IMR-90 (cell line): ENCODE results near the gene ADARB2. TPM values are rescaled to one million over a fixed set of nuclear protein-coding genes. Genes with fewer than 3 reads are reported as not detected.

Experiments used
- ATAC-seq: fragments of 200-7000 bp; cut with Tn5 transposase; 2 replicates; pipeline ENCODE4 v1.9.1; 2020; ENCODE audit warnings: low read depth, mild to moderate bottlenecking, moderate library complexity
- BruUV-seq: library from RNA; stranded (reverse); fragments of 400-500 nt; replicated peaks from 2 replicates; lab custom pipeline; 2021; lab: Mats Ljungman, UMichigan
- CTCF ChIA-PET: fragments of 300-600 bp; formaldehyde crosslinking; extraction: SDS; loops from one replicate; lab custom pipeline; 2021; ENCODE audit warnings: antibody characterized with exemption; lab: Yijun Ruan, JAX
- POLR2A ChIA-PET: fragments of 300-600 bp; sonication (Branson Sonifier 250); formaldehyde crosslinking; loops from one replicate; lab custom pipeline; 2022; ENCODE audit warnings: antibody characterized with exemption; ENCODE audit not compliant: unreplicated experiment; lab: Charles Lee
- DNase-seq: peaks from one replicate; pipeline ENCODE4 v3.0.0; 2013
- H2AFZ ChIP-seq: replicated peaks from 2 replicates; pipeline ENCODE3; 2013; ENCODE audit warnings: low read length, mild to moderate bottlenecking; ENCODE audit not compliant: poor library complexity
- H2AK5ac ChIP-seq: 2 replicates; pipeline ENCODE4 v1.6.1; 2013; ENCODE audit warnings: low read depth, low read length, inconsistent platforms
- H2AK9ac ChIP-seq: replicated peaks from 2 replicates; pipeline ENCODE3; 2013; ENCODE audit warnings: mild to moderate bottlenecking, low read depth, low read length, moderate library complexity; ENCODE audit not compliant: poor library complexity
- H2BK120ac ChIP-seq: 2 replicates; pipeline ENCODE4 v1.6.1; 2013; ENCODE audit warnings: low read depth, low read length, inconsistent platforms
- H2BK15ac ChIP-seq: 3 replicates; pipeline ENCODE4 v1.6.1; 2013; ENCODE audit warnings: low read depth, low read length, inconsistent platforms
- H2BK20ac ChIP-seq: 2 replicates; pipeline ENCODE4 v1.6.1; 2013; ENCODE audit warnings: low read depth, mild to moderate bottlenecking, inconsistent platforms, low read length, moderate library complexity
- H2BK5ac ChIP-seq: 2 replicates; pipeline ENCODE4 v1.6.1; 2013; ENCODE audit warnings: mild to moderate bottlenecking, low read depth, low read length, inconsistent platforms; ENCODE audit not compliant: poor library complexity, severe bottlenecking
- H3K14ac ChIP-seq: replicated peaks from 2 replicates; pipeline ENCODE4 v1.6.1; 2013; ENCODE audit warnings: low read depth, low read length, inconsistent platforms
- H3K18ac ChIP-seq: 2 replicates; pipeline ENCODE4 v1.6.1; 2013; ENCODE audit warnings: low read depth, low read length, control low read depth
- H3K23ac ChIP-seq: 2 replicates; pipeline ENCODE4 v1.6.1; 2013; ENCODE audit warnings: low read depth, low read length, inconsistent platforms
- H3K27ac ChIP-seq: 2 replicates; pipeline ENCODE4 v1.5.1; 2013; ENCODE audit warnings: mild to moderate bottlenecking, control low read depth, low read length; ENCODE audit not compliant: insufficient read depth
- H3K27me3 ChIP-seq: 2 replicates; pipeline ENCODE4 v1.6.1; 2013; ENCODE audit warnings: low read length; ENCODE audit not compliant: control insufficient read depth, insufficient read depth
- H3K36me3 ChIP-seq: 2 replicates; pipeline ENCODE4 v1.6.1; 2013; ENCODE audit warnings: low read length, mixed read lengths; ENCODE audit not compliant: control insufficient read depth, insufficient read depth
- H3K4ac ChIP-seq: 2 replicates; pipeline ENCODE4 v1.6.1; 2013; ENCODE audit warnings: low read depth, low read length, inconsistent platforms
- H3K4me1 ChIP-seq: 2 replicates; pipeline ENCODE4 v1.6.1; 2013; ENCODE audit warnings: low read length, mixed read lengths; ENCODE audit not compliant: control insufficient read depth, insufficient read depth
- H3K4me2 ChIP-seq: 2 replicates; pipeline ENCODE4 v1.6.1; 2013; ENCODE audit warnings: low read depth, mild to moderate bottlenecking, control low read depth, low read length, moderate library complexity
- H3K4me3 ChIP-seq: 2 replicates; pipeline ENCODE4 v1.5.1; 2013; ENCODE audit warnings: low read depth, mild to moderate bottlenecking, control low read depth, low read length, moderate library complexity; ENCODE audit not compliant: insufficient read depth
- H3K56ac ChIP-seq: 2 replicates; pipeline ENCODE4 v1.6.1; 2013; ENCODE audit warnings: low read length, inconsistent platforms; ENCODE audit not compliant: insufficient read depth; ENCODE audit errors: extremely low read depth
- H3K79me1 ChIP-seq, 2 experiments: 2 replicates each; pipeline ENCODE4 v1.6.1; 2013; ENCODE audit warnings: low read length in 2 of 2, inconsistent platforms in 1 of 2, low read depth in 1 of 2
- H3K9ac ChIP-seq: 2 replicates; pipeline ENCODE4 v1.6.1; 2013; ENCODE audit warnings: low read depth, low read length, control low read depth
- H3K9me1 ChIP-seq: 2 replicates; pipeline ENCODE4 v1.6.1; 2013; ENCODE audit warnings: low read length, inconsistent platforms; ENCODE audit not compliant: insufficient read depth
- H3K9me3 ChIP-seq: 2 replicates; pipeline ENCODE4 v1.6.1; 2013; ENCODE audit warnings: low read length; ENCODE audit not compliant: control insufficient read depth, insufficient read depth
- H4K20me1 ChIP-seq: 2 replicates; pipeline ENCODE4 v1.6.1; 2013; ENCODE audit warnings: low read length, inconsistent platforms; ENCODE audit not compliant: insufficient read depth
- H4K5ac ChIP-seq: 2 replicates; pipeline ENCODE4 v1.6.1; 2013; ENCODE audit warnings: mild to moderate bottlenecking, low read depth, low read length, control low read depth
- H4K8ac ChIP-seq, 2 experiments: 2 replicates each; pipeline ENCODE4 v1.6.1; 2013; ENCODE audit warnings: low read depth in 2 of 2, low read length in 2 of 2, control low read depth in 1 of 2, inconsistent platforms in 1 of 2
- H4K91ac ChIP-seq: 2 replicates; pipeline ENCODE4 v1.6.1; 2013; ENCODE audit warnings: low read depth, low read length, inconsistent platforms; ENCODE audit not compliant: insufficient read depth
- CHD1 ChIP-seq: IDR thresholded peaks from 2 replicates; pipeline ENCODE4 v1.6.1; 2012; ENCODE audit warnings: low read depth, low read length, improper control_type of control experiment
- FOS ChIP-seq: fragments of 150-350 bp; IDR thresholded peaks from 2 replicates; pipeline ENCODE4 v1.6.1; 2016; ENCODE audit warnings: low read depth, low read length
- MAFK ChIP-seq: IDR thresholded peaks from 2 replicates; pipeline ENCODE4 v1.6.1; 2012; ENCODE audit warnings: low read depth, low read length, improper control_type of control experiment
- MXI1 ChIP-seq: IDR thresholded peaks from 2 replicates; pipeline ENCODE4 v1.6.1; 2012; ENCODE audit warnings: low read depth, mild to moderate bottlenecking, low read length, moderate library complexity, borderline replicate concordance
- NFE2L2 ChIP-seq: fragments of 150-350 bp; IDR thresholded peaks from 2 replicates; pipeline ENCODE4 v1.6.1; 2016; ENCODE audit warnings: low read depth, mild to moderate bottlenecking, low read length
- POLR2A ChIP-seq: IDR thresholded peaks from 2 replicates; pipeline ENCODE4 v1.6.1; 2012; ENCODE audit warnings: mild to moderate bottlenecking, low read depth, low read length
- RCOR1 ChIP-seq: IDR thresholded peaks from 2 replicates; pipeline ENCODE4 v1.6.1; 2012; ENCODE audit warnings: mild to moderate bottlenecking, low read length, improper control_type of control experiment; ENCODE audit not compliant: insufficient replicate concordance
- WGBS, 2 experiments: methylation state at CpG; one replicate each; pipeline versions ENCODE4 v1.1.5 to v1.1.7; 2013; ENCODE audit warnings: missing lambda C conversion rate in 2 of 2; ENCODE audit not compliant: insufficient read length in 1 of 2; ENCODE audit errors: extremely low coverage in 2 of 2; 5-methylcytosine and 5-hydroxymethylcytosine counted together
- dilution Hi-C: fragments of 300-500 bp; cut with HindIII; formaldehyde crosslinking; loops from one replicate; pipeline ENCODE4 v1.14.3; 2018; ENCODE audit warnings: low sequenced_read_pairs; ENCODE audit not compliant: unreplicated experiment
- in situ Hi-C: fragments of 300-500 bp; cut with MboI; formaldehyde crosslinking; loops from 3 replicates; pipeline ENCODE4 v1.14.3; 2019; ENCODE audit warnings: low sequenced_read_pairs, inconsistent platforms, mixed read lengths
- intact Hi-C: fragments of 100-400 bp; cut with micrococcal nuclease; formaldehyde crosslinking; loops from 2 replicates; pipeline ENCODE4 v1.10.0; 2022
- polyA plus RNA-seq, 3 experiments: library from polyadenylated mRNA; depleted of rRNA; stranded (reverse); fragments of >200 nt; gene quantifications; 2 replicates each; pipeline ENCODE4 v1.2.3, GENCODE V29; 2012; ENCODE audit warnings: low replicate concordance in 1 of 3
- total RNA-seq: library from RNA; depleted of rRNA; stranded (reverse); fragments of >200 nt; gene quantifications from 2 replicates; pipeline ENCODE4 v1.2.3, GENCODE V29; 2012
- TF ChIP-seq, protein P1 (sequence below): fragments of 150-350 bp; IDR thresholded peaks from 2 replicates; pipeline ENCODE4 v1.6.1; 2017; ENCODE audit warnings: mild to moderate bottlenecking, antibody characterized with exemption, low read length, low read depth
- TF ChIP-seq, protein P2 (sequence below): fragments of 150-350 bp; IDR thresholded peaks from 2 replicates; pipeline ENCODE4 v1.6.1; 2016; ENCODE audit warnings: low read depth, mild to moderate bottlenecking, low read length, moderate library complexity, borderline replicate concordance

Gene ADARB2
- total and polyA plus RNA-seq, 2 of the 4 experiments (the other 2 are of a cell fraction), result not detected

DNA sequence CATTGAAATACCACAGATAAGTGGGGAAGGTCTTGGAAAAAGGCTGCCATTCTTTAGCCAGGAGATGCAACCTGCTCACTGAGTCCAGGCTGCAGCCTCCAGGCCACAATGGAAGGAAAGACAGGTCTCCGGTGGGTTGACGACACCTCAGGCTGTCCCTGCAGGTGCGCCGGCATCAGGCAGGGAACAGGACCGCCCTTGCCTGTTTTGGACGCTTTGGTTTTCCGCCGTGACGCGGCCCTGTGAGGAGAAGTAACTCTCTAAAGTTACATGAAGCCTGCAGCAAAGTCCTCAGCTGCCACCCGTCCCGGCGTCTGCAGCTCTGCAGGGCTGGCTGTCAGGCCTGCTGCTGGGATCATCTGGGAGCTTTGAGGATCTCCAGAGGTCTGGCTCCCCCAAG lies 534.1 kb downstream of the ADARB2 start:
- H3K18ac ChIP-seq, result no peak overlapping the region
- H3K9ac ChIP-seq, result no peak overlapping the region
- no peak overlapping the region for H4K91ac ChIP-seq
- H3K23ac ChIP-seq, result no peak overlapping the region
- no peak for TF ChIP-seq MXI1
- no peak for TF ChIP-seq NFE2L2
- TF ChIP-seq, protein P1, sequence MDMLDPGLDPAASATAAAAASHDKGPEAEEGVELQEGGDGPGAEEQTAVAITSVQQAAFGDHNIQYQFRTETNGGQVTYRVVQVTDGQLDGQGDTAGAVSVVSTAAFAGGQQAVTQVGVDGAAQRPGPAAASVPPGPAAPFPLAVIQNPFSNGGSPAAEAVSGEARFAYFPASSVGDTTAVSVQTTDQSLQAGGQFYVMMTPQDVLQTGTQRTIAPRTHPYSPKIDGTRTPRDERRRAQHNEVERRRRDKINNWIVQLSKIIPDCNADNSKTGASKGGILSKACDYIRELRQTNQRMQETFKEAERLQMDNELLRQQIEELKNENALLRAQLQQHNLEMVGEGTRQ, result no peak
- TF ChIP-seq MAFK, result no peak
- TF ChIP-seq, protein P2, sequence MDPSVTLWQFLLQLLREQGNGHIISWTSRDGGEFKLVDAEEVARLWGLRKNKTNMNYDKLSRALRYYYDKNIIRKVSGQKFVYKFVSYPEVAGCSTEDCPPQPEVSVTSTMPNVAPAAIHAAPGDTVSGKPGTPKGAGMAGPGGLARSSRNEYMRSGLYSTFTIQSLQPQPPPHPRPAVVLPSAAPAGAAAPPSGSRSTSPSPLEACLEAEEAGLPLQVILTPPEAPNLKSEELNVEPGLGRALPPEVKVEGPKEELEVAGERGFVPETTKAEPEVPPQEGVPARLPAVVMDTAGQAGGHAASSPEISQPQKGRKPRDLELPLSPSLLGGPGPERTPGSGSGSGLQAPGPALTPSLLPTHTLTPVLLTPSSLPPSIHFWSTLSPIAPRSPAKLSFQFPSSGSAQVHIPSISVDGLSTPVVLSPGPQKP, result no peak
- TF ChIP-seq FOS, result no peak
- no peak for TF ChIP-seq RCOR1
- TF ChIP-seq CHD1, result no peak
- no peak for TF ChIP-seq POLR2A
- H4K5ac ChIP-seq, result no peak overlapping the region
- no peak overlapping the region for H3K4ac ChIP-seq
- H3K9me1 ChIP-seq, result no peaks in the 10 kb centered on the region
- no peaks in the 10 kb centered on the region for H3K4me1 ChIP-seq
- no peak overlapping the region for H2BK15ac ChIP-seq
- H3K14ac ChIP-seq, result no peak overlapping the region
- no TSS peak for BruUV-seq
- H3K27ac ChIP-seq, result no peak overlapping the region
- dilution Hi-C loops, result no loop called here
- H3K56ac ChIP-seq, result no peak overlapping the region
- CTCF ChIA-PET, result no interaction called here
- POLR2A ChIA-PET, result no interaction called here
- no peak overlapping the region for H2AK9ac ChIP-seq
- DNase-seq (no peak), ATAC-seq (no peak)
- no peaks in the 10 kb centered on the region for H3K36me3 ChIP-seq
- no peak overlapping the region for H2BK20ac ChIP-seq
- no CpG with 5 or more reads among the region's 13 CpGs for WGBS, 2 experiments
- H3K4me3 ChIP-seq, result no peak overlapping the region
- no peaks in the 10 kb centered on the region for H3K27me3 ChIP-seq
- no peak overlapping the region for H2AK5ac ChIP-seq
- in situ Hi-C loops, result no loop called here
- H2BK5ac ChIP-seq, result no peak overlapping the region
- peaks cover 19% of the 10 kb centered on the region for H3K9me3 ChIP-seq
- no peaks in the 10 kb centered on the region for H4K20me1 ChIP-seq
- H2BK120ac ChIP-seq, result no peak overlapping the region
- H4K8ac ChIP-seq, result no peak overlapping the region
- intact Hi-C loops, result no loop called here
- H3K4me2 ChIP-seq, result no peak overlapping the region
- H3K79me1 ChIP-seq, result no peaks in the 10 kb centered on the region
- no peak overlapping the region for H2AFZ ChIP-seq
